ENCODE measurements around the gene MTTP. TPM values are rescaled to one million over a fixed set of nuclear protein-coding genes. Genes with fewer than 3 reads are reported as not detected.
"Not testable (repeated sequence)": the region's sequence is repeated elsewhere in the genome, so short reads cannot be mapped to it uniquely, and the experiment has no call there.

MTTP gene
- total RNA-seq = 11.1 and 12.0 TPM in 2 replicates
- long read RNA-seq, full-length matches to known transcripts = 89 of 108 reads
- long read RNA-seq, partial matches to known transcripts = 11 of 108 reads
- long read RNA-seq, other reads (novel, unspliced or antisense) = 8 of 108 reads

GRCh38 chr4:99574530-99575324 lies at the start of gene MTTP:
Gene MTTP, plus strand, starts transcription at chr4:99574824. Its CDS starts 86 bp downstream, at chr4:99574910.
- Mint-ChIP-seq H3K27ac (ENCODE audit: unreplicated experiment) (peak within 1 kb of the TSS; percentile 95), H3K4me3 (peak within 1 kb of the TSS; percentile 75), H3K27me3 (ENCODE audit: low read depth) (peaks cover 4% of the 10 kb centered on the region), H3K9me3 (no peaks in the 10 kb centered on the region), H3K4me1 (peaks cover 11% of the 10 kb centered on the region), H3K36me3 (ENCODE audit: low read depth) (peaks cover 4% of the 10 kb centered on the region)
- no peak for DNase-seq (ENCODE audit: low read depth, low spot score)
- TF ChIP-seq, protein P1, sequence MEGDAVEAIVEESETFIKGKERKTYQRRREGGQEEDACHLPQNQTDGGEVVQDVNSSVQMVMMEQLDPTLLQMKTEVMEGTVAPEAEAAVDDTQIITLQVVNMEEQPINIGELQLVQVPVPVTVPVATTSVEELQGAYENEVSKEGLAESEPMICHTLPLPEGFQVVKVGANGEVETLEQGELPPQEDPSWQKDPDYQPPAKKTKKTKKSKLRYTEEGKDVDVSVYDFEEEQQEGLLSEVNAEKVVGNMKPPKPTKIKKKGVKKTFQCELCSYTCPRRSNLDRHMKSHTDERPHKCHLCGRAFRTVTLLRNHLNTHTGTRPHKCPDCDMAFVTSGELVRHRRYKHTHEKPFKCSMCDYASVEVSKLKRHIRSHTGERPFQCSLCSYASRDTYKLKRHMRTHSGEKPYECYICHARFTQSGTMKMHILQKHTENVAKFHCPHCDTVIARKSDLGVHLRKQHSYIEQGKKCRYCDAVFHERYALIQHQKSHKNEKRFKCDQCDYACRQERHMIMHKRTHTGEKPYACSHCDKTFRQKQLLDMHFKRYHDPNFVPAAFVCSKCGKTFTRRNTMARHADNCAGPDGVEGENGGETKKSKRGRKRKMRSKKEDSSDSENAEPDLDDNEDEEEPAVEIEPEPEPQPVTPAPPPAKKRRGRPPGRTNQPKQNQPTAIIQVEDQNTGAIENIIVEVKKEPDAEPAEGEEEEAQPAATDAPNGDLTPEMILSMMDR (conservative IDR thresholded peaks at IDR 0.05) = no peak

- TF ChIP-seq, protein P1 (conservative IDR thresholded peaks at IDR 0.05) = no peak
- Mint-ChIP-seq H3K4me1 (no peaks in the 10 kb centered on the region), H3K9me3 (peaks cover 3% of the 10 kb centered on the region), H3K27ac (ENCODE audit: unreplicated experiment) (no peak overlapping the region), H3K4me3 (no peak overlapping the region), H3K27me3 (ENCODE audit: low read depth) (no peaks in the 10 kb centered on the region), H3K36me3 (ENCODE audit: low read depth) (no peaks in the 10 kb centered on the region)
- DNase-seq (ENCODE audit: low read depth, low spot score) = no peak
Measured at GRCh38 chr4:99529228-99529627, 45.4 kb upstream of the MTTP start.

DNA sequence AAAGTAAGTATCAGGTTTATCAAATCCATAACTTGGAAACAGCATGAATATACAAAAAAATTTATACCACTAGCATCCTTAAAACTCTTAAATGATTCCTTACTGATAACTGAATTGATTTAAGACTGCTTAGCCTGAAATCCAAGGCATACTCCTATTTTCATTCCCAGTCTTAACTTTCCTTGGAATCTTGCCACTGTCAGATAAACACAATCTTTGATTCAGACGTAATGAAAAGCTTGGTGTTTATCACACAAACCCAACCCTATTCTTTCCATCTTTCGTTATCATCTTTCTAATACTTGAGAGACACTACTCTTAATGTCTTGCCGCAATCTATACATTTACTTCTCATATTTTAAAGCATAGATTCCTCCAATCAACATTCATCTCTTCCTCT lies 44.7 kb upstream of the MTTP start:
- no peaks in the 10 kb centered on the region for H3K4me1 Mint-ChIP-seq
- H3K36me3 Mint-ChIP-seq (ENCODE audit: low read depth) = no peaks in the 10 kb centered on the region
- peaks cover 3% of the 10 kb centered on the region for H3K9me3 Mint-ChIP-seq
- H3K27ac Mint-ChIP-seq (ENCODE audit: unreplicated experiment) = no peak overlapping the region
- H3K27me3 Mint-ChIP-seq (ENCODE audit: low read depth) = no peaks in the 10 kb centered on the region
- TF ChIP-seq, protein P1 (conservative IDR thresholded peaks at IDR 0.05) = no peak
- DNase-seq (ENCODE audit: low read depth, low spot score) = no peak
- no peak overlapping the region for H3K4me3 Mint-ChIP-seq

DNA sequence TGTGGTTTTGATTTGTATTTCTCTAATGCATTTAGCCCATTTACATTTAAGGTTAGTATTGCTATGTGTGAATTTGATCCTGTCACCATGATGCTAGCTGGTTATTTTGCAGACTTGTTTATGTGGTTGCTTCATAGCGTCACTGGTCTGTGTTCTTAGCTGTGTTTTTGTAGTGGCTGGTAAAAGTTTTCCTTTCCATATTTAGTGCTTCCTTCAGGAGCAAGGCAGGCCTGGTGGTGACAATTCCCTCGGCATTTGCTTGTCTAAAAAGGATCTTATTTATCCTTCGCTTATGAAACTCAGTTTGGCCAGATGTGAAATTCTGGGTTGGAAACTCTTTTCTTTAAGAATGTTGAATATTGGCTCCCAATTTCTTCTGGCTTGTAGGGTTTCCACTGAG lies 39.9 kb upstream of the MTTP start:
- not testable (repeated sequence) for H3K4me3 Mint-ChIP-seq; H3K36me3 Mint-ChIP-seq (ENCODE audit: low read depth); H3K27me3 Mint-ChIP-seq (ENCODE audit: low read depth)

DNA sequence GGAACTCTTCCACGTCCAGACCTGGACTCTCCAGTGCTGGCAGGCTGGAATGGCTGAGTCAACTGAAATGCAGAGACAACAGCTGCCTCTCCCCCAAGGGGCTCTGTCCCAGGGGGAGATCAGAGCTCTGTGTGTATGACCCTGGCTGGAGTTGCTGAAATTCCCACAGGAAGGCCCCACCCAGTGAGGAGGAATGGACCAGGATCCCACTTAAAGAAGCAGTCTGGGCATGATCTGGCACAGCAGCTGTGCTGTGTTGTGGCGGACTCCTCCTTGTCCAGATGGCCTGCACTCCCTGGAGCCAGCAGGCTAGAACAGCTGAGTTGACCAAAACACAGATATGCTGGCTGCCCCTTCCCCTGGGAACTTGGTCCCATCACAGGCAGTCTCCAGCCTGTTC lies 38.4 kb upstream of the MTTP start:
- Mint-ChIP-seq H3K4me1 (no peaks in the 10 kb centered on the region), H3K27ac (ENCODE audit: unreplicated experiment) (no peak overlapping the region), H3K27me3 (ENCODE audit: low read depth) (no peaks in the 10 kb centered on the region), H3K9me3 (peaks cover 3% of the 10 kb centered on the region), H3K4me3 (no peak overlapping the region), H3K36me3 (ENCODE audit: low read depth) (no peaks in the 10 kb centered on the region)
- DNase-seq (ENCODE audit: low read depth, low spot score) = no peak
- TF ChIP-seq, protein P1 (conservative IDR thresholded peaks at IDR 0.05) = no peak

More for the DNA sequence above, 39.9 kb upstream of the MTTP start:
- not testable (repeated sequence) for H3K9me3 Mint-ChIP-seq; DNase-seq (ENCODE audit: low read depth, low spot score); H3K27ac Mint-ChIP-seq (ENCODE audit: unreplicated experiment); H3K4me1 Mint-ChIP-seq

DNA sequence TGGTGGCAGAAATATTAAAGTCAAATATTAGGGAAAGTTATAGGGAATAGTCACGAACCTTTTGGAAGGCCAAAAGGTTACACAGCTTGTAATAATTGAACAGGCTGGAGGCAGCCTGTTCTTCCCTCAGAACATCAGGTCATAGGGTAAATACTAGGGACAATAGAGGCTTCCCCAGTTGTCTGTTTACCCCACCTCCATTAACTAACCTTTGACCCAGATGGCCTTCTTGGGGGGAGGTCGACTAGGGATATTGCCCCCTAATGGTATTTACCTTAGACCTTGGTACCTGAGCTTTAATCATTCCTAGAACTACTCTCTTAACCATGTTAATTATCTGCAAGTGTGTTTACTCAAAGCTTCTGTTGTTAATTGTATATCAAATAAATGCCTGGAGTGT lies 37.8 kb upstream of the MTTP start:
- TF ChIP-seq, protein P1 (conservative IDR thresholded peaks at IDR 0.05) = no peak
- Mint-ChIP-seq H3K27me3 (ENCODE audit: low read depth) (no peaks in the 10 kb centered on the region), H3K4me1 (no peaks in the 10 kb centered on the region), H3K4me3 (no peak overlapping the region), H3K27ac (ENCODE audit: unreplicated experiment) (no peak overlapping the region), H3K36me3 (ENCODE audit: low read depth) (no peaks in the 10 kb centered on the region), H3K9me3 (peaks cover 3% of the 10 kb centered on the region)
- DNase-seq (ENCODE audit: low read depth, low spot score) = no peak

All from neural crest cell (in vitro differentiated cells).